Amniotic stem cell (primary cell): ENCODE data around the gene NOMO2.
"Not testable (repeated sequence)": the region's sequence is repeated elsewhere in the genome, so short reads cannot be mapped to it uniquely, and the experiment has no call there.

Source experiments
- DNase-seq: peaks from one replicate; lab custom pipeline; 2025; lab: John Stamatoyannopoulos, UW

NOMO2 gene

GRCh38 chr16:18561727-18562314 lies at the start of gene NOMO2:
Gene NOMO2 (minus strand): TSS chr16:18562097. CDS start chr16:18562040, 57 bp downstream.
- DNase-seq: not testable (repeated sequence)

GRCh38 chr16:18610147-18610803 lies 48.4 kb upstream of the NOMO2 start:
- not testable (repeated sequence) for DNase-seq

GRCh38 chr16:18608271-18608670 lies 46.4 kb upstream of the NOMO2 start:
- DNase-seq: not testable (repeated sequence)

GRCh38 chr16:18603572-18604246 lies 41.8 kb upstream of the NOMO2 start:
- DNase-seq: not testable (repeated sequence)

- DNase-seq: not testable (repeated sequence)
Observed at GRCh38 chr16:18598582-18598981, 36.7 kb upstream of the NOMO2 start.

GRCh38 chr16:18597734-18598133 lies 35.8 kb upstream of the NOMO2 start:
- not testable (repeated sequence) for DNase-seq

- DNase-seq: not testable (repeated sequence)
Observed at GRCh38 chr16:18597319-18597718, 35.4 kb upstream of the NOMO2 start.

- DNase-seq: not testable (repeated sequence)
Observed at GRCh38 chr16:18595796-18596195, 33.9 kb upstream of the NOMO2 start.

GRCh38 chr16:18594880-18595279 lies 33.0 kb upstream of the NOMO2 start:
- DNase-seq: not testable (repeated sequence)

- DNase-seq: not testable (repeated sequence)
Observed at GRCh38 chr16:18593904-18594303, 32.0 kb upstream of the NOMO2 start.

GRCh38 chr16:18592982-18593381 lies 31.1 kb upstream of the NOMO2 start:
- DNase-seq: not testable (repeated sequence)

GRCh38 chr16:18591908-18592307 lies 30.0 kb upstream of the NOMO2 start:
- DNase-seq: not testable (repeated sequence)

GRCh38 chr16:18591441-18591840 lies 29.5 kb upstream of the NOMO2 start:
- DNase-seq: not testable (repeated sequence)

GRCh38 chr16:18589806-18590205 lies 27.9 kb upstream of the NOMO2 start:
- DNase-seq: not testable (repeated sequence)

GRCh38 chr16:18586560-18587540 lies 25.0 kb upstream of the NOMO2 start:
- DNase-seq: not testable (repeated sequence)

- DNase-seq: not testable (repeated sequence)
Observed at GRCh38 chr16:18585789-18586188, 23.9 kb upstream of the NOMO2 start.

GRCh38 chr16:18582902-18583301 lies 21.0 kb upstream of the NOMO2 start:
- DNase-seq: no peak

- not testable (repeated sequence) for DNase-seq
Observed at GRCh38 chr16:18580396-18580795, 18.5 kb upstream of the NOMO2 start.

GRCh38 chr16:18579261-18579660 lies 17.4 kb upstream of the NOMO2 start:
- not testable (repeated sequence) for DNase-seq

GRCh38 chr16:18577942-18578341 lies 16.0 kb upstream of the NOMO2 start:
- DNase-seq: not testable (repeated sequence)

GRCh38 chr16:18575945-18576344 lies 14.0 kb upstream of the NOMO2 start:
- not testable (repeated sequence) for DNase-seq
